ENCODE data around the gene PAM. TPM values are rescaled to one million over a fixed set of nuclear protein-coding genes. Genes with fewer than 3 reads are reported as not detected.

The PAM gene
- total RNA-seq, 1 experiment from 2014 or later = 131 TPM

DNA sequence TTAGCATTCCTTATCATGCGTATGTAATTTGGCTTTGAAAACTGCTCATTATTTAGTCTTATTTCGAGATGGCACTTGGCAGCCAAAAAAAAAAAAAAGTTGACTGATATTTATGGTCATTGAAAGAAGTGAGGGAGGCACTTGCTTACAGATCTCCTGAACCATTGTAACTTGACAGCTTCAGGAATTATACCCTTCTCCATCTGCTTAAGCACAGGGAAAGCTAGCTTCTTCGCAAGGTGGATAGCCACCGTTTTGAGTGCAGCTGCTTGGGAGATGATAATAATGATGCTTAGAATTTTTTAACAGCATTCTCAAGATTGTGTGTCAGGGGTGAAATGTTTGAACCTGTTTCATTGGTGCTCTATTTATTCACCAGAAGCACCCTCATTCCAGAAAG, 248.8 kb downstream of the PAM start:
- in situ Hi-C loops (cut with HindIII; ENCODE audit: low pct_unique_long_range_greater_than_20kb, low sequenced_read_pairs) (no loop called here), intact Hi-C loops (cut with micrococcal nuclease; ENCODE audit: unreplicated experiment) (no loop called here)
- DNase-seq (ENCODE audit: low read depth, low spot score) (no peak), ATAC-seq (no peak)
- Histone ChIP-seq H3K27me3 (ENCODE audit: control insufficient read depth, insufficient read depth, low read length) (no peaks in the 10 kb centered on the region), H3K4me3 (ENCODE audit: low read depth in 2 of 2, low read length in 2 of 2) (no peak overlapping the region), H3K36me3 (ENCODE audit: control insufficient read depth, insufficient read depth, low read length) (no peaks in the 10 kb centered on the region), H3K9me3 (ENCODE audit: control insufficient read depth, insufficient read depth, low read depth, low read length) (no peaks in the 10 kb centered on the region), H3K27ac (ENCODE audit: low read length) (no peak overlapping the region), H3K4me1 (ENCODE audit: control insufficient read depth, insufficient read depth, low read length) (no peaks in the 10 kb centered on the region)
- CTCF ChIA-PET = no interaction called here
- no TSS peak for BruUV-seq (replicated peaks)
- POLR2A ChIA-PET = no interaction called here
- TF ChIP-seq TCF7L2 (IDR thresholded peaks at IDR 0.05; ENCODE audit: low read depth, low read length) (no peak), REST (IDR thresholded peaks at IDR 0.05; ENCODE audit: insufficient read depth in 1 of 2, low read depth in 2 of 2, low read length in 1 of 2) (no peak), POLR2AphosphoS5 (IDR thresholded peaks at IDR 0.05; ENCODE audit: low read depth, low read length) (no peak), SIN3A (IDR thresholded peaks at IDR 0.05; ENCODE audit: borderline replicate concordance, insufficient read depth, low read depth, low read length) (no peak)
- TF ChIP-seq, protein P1, sequence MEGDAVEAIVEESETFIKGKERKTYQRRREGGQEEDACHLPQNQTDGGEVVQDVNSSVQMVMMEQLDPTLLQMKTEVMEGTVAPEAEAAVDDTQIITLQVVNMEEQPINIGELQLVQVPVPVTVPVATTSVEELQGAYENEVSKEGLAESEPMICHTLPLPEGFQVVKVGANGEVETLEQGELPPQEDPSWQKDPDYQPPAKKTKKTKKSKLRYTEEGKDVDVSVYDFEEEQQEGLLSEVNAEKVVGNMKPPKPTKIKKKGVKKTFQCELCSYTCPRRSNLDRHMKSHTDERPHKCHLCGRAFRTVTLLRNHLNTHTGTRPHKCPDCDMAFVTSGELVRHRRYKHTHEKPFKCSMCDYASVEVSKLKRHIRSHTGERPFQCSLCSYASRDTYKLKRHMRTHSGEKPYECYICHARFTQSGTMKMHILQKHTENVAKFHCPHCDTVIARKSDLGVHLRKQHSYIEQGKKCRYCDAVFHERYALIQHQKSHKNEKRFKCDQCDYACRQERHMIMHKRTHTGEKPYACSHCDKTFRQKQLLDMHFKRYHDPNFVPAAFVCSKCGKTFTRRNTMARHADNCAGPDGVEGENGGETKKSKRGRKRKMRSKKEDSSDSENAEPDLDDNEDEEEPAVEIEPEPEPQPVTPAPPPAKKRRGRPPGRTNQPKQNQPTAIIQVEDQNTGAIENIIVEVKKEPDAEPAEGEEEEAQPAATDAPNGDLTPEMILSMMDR (IDR thresholded peaks at IDR 0.05) = no peak

GRCh38 chr5:103005276-103005675, 250.2 kb downstream of the PAM start:
- Histone ChIP-seq H3K36me3 (ENCODE audit: control insufficient read depth, insufficient read depth, low read length) (no peaks in the 10 kb centered on the region), H3K27me3 (ENCODE audit: control insufficient read depth, insufficient read depth, low read length) (no peaks in the 10 kb centered on the region), H3K9me3 (ENCODE audit: control insufficient read depth, insufficient read depth, low read depth, low read length) (no peaks in the 10 kb centered on the region), H3K4me3 (ENCODE audit: low read depth in 2 of 2, low read length in 2 of 2) (no peak overlapping the region), H3K27ac (ENCODE audit: low read length) (no peak overlapping the region), H3K4me1 (ENCODE audit: control insufficient read depth, insufficient read depth, low read length) (no peaks in the 10 kb centered on the region)
- CTCF ChIA-PET = no interaction called here
- no peak for TF ChIP-seq TCF7L2 (IDR thresholded peaks at IDR 0.05; ENCODE audit: low read depth, low read length)
- TF ChIP-seq SIN3A (IDR thresholded peaks at IDR 0.05; ENCODE audit: borderline replicate concordance, insufficient read depth, low read depth, low read length) = no peak
- TF ChIP-seq POLR2AphosphoS5 (IDR thresholded peaks at IDR 0.05; ENCODE audit: low read depth, low read length) = no peak
- intact Hi-C loops (cut with micrococcal nuclease; ENCODE audit: unreplicated experiment) = no loop called here
- DNase-seq (ENCODE audit: low read depth, low spot score) (no peak), ATAC-seq (no peak)
- no TSS peak for BruUV-seq (replicated peaks)
- POLR2A ChIA-PET = no interaction called here
- in situ Hi-C loops (cut with HindIII; ENCODE audit: low pct_unique_long_range_greater_than_20kb, low sequenced_read_pairs) = no loop called here

- no peak for TF ChIP-seq POLR2AphosphoS5 (IDR thresholded peaks at IDR 0.05; ENCODE audit: low read depth, low read length)
- TF ChIP-seq REST (IDR thresholded peaks at IDR 0.05; ENCODE audit: insufficient read depth in 1 of 2, low read depth in 2 of 2, low read length in 1 of 2) = no peak
- TF ChIP-seq, protein P1 (IDR thresholded peaks at IDR 0.05) = no peak
- TF ChIP-seq TCF7L2 (IDR thresholded peaks at IDR 0.05; ENCODE audit: low read depth, low read length) = no peak
- TF ChIP-seq SIN3A (IDR thresholded peaks at IDR 0.05; ENCODE audit: borderline replicate concordance, insufficient read depth, low read depth, low read length) = no peak
- intact Hi-C loops (cut with micrococcal nuclease; ENCODE audit: unreplicated experiment) (no loop called here), in situ Hi-C loops (cut with HindIII; ENCODE audit: low pct_unique_long_range_greater_than_20kb, low sequenced_read_pairs) (no loop called here)
- Histone ChIP-seq H3K4me3 (ENCODE audit: low read depth in 2 of 2, low read length in 2 of 2) (no peak overlapping the region), H3K27me3 (ENCODE audit: control insufficient read depth, insufficient read depth, low read length) (no peaks in the 10 kb centered on the region), H3K36me3 (ENCODE audit: control insufficient read depth, insufficient read depth, low read length) (no peaks in the 10 kb centered on the region), H3K27ac (ENCODE audit: low read length) (no peak overlapping the region), H3K4me1 (ENCODE audit: control insufficient read depth, insufficient read depth, low read length) (no peaks in the 10 kb centered on the region), H3K9me3 (ENCODE audit: control insufficient read depth, insufficient read depth, low read depth, low read length) (no peaks in the 10 kb centered on the region)
- DNase-seq (ENCODE audit: low read depth, low spot score) (no peak), ATAC-seq (no peak)
- ChIA-PET CTCF (no interaction called here), POLR2A (no interaction called here)
- no TSS peak for BruUV-seq (replicated peaks)
Observed at GRCh38 chr5:103006921-103007320, 251.8 kb downstream of the PAM start.

Data from Panc1 (cell line).